GM19035 (cell line): ENCODE measurements around the gene LRIG1.

Experiments
- ATAC-seq: cut with Tn5 transposase; IDR thresholded peaks from one replicate; pipeline ENCODE4 v1.9.1; 2021; ENCODE audit not compliant: unreplicated experiment

Gene LRIG1

GRCh38 chr3:66444146-66444644 is 56.6 kb downstream of the LRIG1 start:
- no peak for ATAC-seq

- ATAC-seq: no peak
Observed at GRCh38 chr3:66443118-66443803, 57.6 kb downstream of the LRIG1 start.

GRCh38 chr3:66442254-66443117 is 58.3 kb downstream of the LRIG1 start:
- no peak for ATAC-seq

GRCh38 chr3:66441692-66442091 is 59.1 kb downstream of the LRIG1 start:
- no peak for ATAC-seq

GRCh38 chr3:66441129-66441528 is 59.7 kb downstream of the LRIG1 start:
- ATAC-seq: no peak

GRCh38 chr3:66439666-66440344 is 61.0 kb downstream of the LRIG1 start:
- ATAC-seq: no peak

GRCh38 chr3:66438046-66438445 is 62.8 kb downstream of the LRIG1 start:
- ATAC-seq: no peak

GRCh38 chr3:66437341-66437929 is 63.4 kb downstream of the LRIG1 start:
- no peak for ATAC-seq

- no peak for ATAC-seq
Observed at GRCh38 chr3:66435989-66436388, 64.8 kb downstream of the LRIG1 start.

- ATAC-seq: no peak
Observed at GRCh38 chr3:66434726-66435125, 66.1 kb downstream of the LRIG1 start.

GRCh38 chr3:66433522-66433782 is 67.4 kb downstream of the LRIG1 start:
- no peak for ATAC-seq

GRCh38 chr3:66432767-66433521 is 67.9 kb downstream of the LRIG1 start:
- ATAC-seq: no peak

GRCh38 chr3:66432041-66432766 is 68.6 kb downstream of the LRIG1 start:
- ATAC-seq: no peak

- ATAC-seq: no peak
Observed at GRCh38 chr3:66431494-66431893, 69.3 kb downstream of the LRIG1 start.

- ATAC-seq: no peak
Observed at GRCh38 chr3:66430876-66431275, 69.9 kb downstream of the LRIG1 start.

- ATAC-seq: no peak
Observed at GRCh38 chr3:66428733-66429132, 72.1 kb downstream of the LRIG1 start.

- ATAC-seq: no peak
Observed at GRCh38 chr3:66427951-66428474, 72.8 kb downstream of the LRIG1 start.

GRCh38 chr3:66427352-66427751 is 73.5 kb downstream of the LRIG1 start:
- ATAC-seq: no peak

GRCh38 chr3:66426135-66426534 is 74.7 kb downstream of the LRIG1 start:
- no peak for ATAC-seq

- ATAC-seq: no peak
Observed at GRCh38 chr3:66425576-66426114, 75.2 kb downstream of the LRIG1 start.
